ENCODE measurements around the gene KIAA0040. TPM values are rescaled to one million over a fixed set of nuclear protein-coding genes. Genes with fewer than 3 reads are reported as not detected.
A peak's percentile ranks its signal among the peaks of the same experiment; 100 is the strongest.

The KIAA0040 gene
- total RNA-seq, 1 experiment from 2014 or later: 5.0 TPM

DNA sequence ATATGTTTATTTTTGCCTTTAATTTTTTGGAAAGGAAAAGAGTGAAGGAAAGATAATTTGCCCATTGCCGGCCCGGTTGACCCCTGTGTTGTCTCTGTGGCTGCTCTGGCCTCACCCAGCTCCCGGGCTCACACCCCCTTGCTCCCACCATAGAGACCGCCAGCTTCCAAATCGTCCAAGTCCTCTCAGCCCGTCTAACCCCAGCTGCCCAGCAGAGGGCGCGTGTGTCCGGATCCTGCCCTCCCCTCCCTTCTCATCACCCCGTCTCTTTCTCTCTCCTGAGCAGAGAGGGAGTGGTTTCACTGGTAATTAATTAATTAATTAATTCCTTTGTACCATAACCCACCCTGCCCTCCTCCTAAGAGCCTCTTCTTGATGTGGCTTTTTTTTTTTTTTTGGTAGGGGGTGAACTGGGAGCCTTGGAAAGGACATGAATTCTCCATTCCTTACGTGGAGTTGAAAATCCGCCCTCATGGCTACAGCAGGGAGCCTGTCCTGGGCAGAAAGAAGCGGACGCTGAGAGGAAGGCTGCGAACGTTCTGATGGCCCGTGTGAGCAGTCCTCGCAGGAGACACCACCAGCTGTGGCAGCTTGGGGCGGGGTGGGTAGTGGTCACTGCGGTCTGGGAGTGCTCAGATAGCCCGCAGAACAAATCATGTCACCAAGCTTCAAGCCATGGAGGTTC lies 45.9 kb downstream of the KIAA0040 start:
- Mint-ChIP-seq H3K4me3 (peak overlapping the region in 1 of 2 experiments; percentile 48; a peak in 2 of 5 replicates), H3K9me3 (no peaks in the 10 kb centered on the region; a peak in 4 of 5 replicates), H3K36me3 (ENCODE audit: insufficient read depth in 1 of 3, low read depth in 3 of 3) (no peaks in the 10 kb centered on the region; a peak in 2 of 7 replicates), H3K27me3 (ENCODE audit: low read depth) (peaks cover 35% of the 10 kb centered on the region), H3K27ac (no peak overlapping the region), H3K4me1 (peaks cover 29 to 37% of the 10 kb centered on the region in 2 experiments)
- Histone ChIP-seq H3K56ac (ENCODE audit: insufficient read length, low read depth, low read length) (no peak overlapping the region), H3K18ac (ENCODE audit: insufficient read length, low read depth, low read length) (peak overlapping the region; percentile 50), H4K8ac (replicated peaks; ENCODE audit: insufficient read length, low read depth, low read length) (no peak overlapping the region), H2BK12ac (ENCODE audit: insufficient read length, low read depth, low read length) (no peak overlapping the region), H3K4ac (ENCODE audit: low read depth, low read length) (no peak overlapping the region), H3K9ac (ENCODE audit: extremely low read depth, insufficient read length, low read length) (no peak overlapping the region), H3K79me1 (ENCODE audit: insufficient read depth, low read depth, low read length, poor library complexity, severe bottlenecking) (no peaks in the 10 kb centered on the region), H2BK120ac (ENCODE audit: low read depth, low read length, poor library complexity, severe bottlenecking) (no peak overlapping the region), H2BK15ac (ENCODE audit: low read depth, low read length) (no peak overlapping the region), H3K27ac (ENCODE audit: insufficient read length, low read depth, low read length) (no peak overlapping the region), H3T11ph (ENCODE audit: low read length) (no peak overlapping the region), H3K4me1 (ENCODE audit: insufficient read depth, low read length) (no peaks in the 10 kb centered on the region), H3K9me3 (ENCODE audit: control insufficient read depth, low read depth, low read length) (no peaks in the 10 kb centered on the region), H3K14ac (ENCODE audit: insufficient read depth, low read length) (no peak overlapping the region), H4K91ac (ENCODE audit: insufficient read length, low read depth, low read length) (no peak overlapping the region), H3K23ac (ENCODE audit: insufficient read length, low read depth, low read length) (no peak overlapping the region), H3K27me3 (ENCODE audit: insufficient read depth, low read length) (no peaks in the 10 kb centered on the region; the same call in 1 of the 2 replicates), H2AFZ (ENCODE audit: low read length) (peak overlapping the region; percentile 42), H3K79me2 (ENCODE audit: insufficient read depth, low read length) (no peaks in the 10 kb centered on the region), H2BK5ac (ENCODE audit: insufficient read length, low read length) (no peak overlapping the region), H3K4me2 (ENCODE audit: insufficient read depth, insufficient read length, low read length) (no peak overlapping the region), H4K5ac (ENCODE audit: insufficient read length, low read depth, low read length) (no peak overlapping the region), H3K23me2 (ENCODE audit: insufficient read length, low read depth, low read length, poor library complexity, severe bottlenecking) (no peaks in the 10 kb centered on the region), H2BK20ac (ENCODE audit: low read depth, low read length, poor library complexity, severe bottlenecking) (no peak overlapping the region), H2AK5ac (ENCODE audit: insufficient read length, low read length) (no peak overlapping the region), H4K20me1 (ENCODE audit: control insufficient read depth, insufficient read depth, insufficient read length) (no peaks in the 10 kb centered on the region)
- WGBS (ENCODE audit: extremely low coverage, insufficient read length, low lambda C conversion rate): no CpG with 5 or more reads among the region's 21 CpGs
- peak; percentile 89 for DNase-seq
- TF ChIP-seq, protein P1, sequence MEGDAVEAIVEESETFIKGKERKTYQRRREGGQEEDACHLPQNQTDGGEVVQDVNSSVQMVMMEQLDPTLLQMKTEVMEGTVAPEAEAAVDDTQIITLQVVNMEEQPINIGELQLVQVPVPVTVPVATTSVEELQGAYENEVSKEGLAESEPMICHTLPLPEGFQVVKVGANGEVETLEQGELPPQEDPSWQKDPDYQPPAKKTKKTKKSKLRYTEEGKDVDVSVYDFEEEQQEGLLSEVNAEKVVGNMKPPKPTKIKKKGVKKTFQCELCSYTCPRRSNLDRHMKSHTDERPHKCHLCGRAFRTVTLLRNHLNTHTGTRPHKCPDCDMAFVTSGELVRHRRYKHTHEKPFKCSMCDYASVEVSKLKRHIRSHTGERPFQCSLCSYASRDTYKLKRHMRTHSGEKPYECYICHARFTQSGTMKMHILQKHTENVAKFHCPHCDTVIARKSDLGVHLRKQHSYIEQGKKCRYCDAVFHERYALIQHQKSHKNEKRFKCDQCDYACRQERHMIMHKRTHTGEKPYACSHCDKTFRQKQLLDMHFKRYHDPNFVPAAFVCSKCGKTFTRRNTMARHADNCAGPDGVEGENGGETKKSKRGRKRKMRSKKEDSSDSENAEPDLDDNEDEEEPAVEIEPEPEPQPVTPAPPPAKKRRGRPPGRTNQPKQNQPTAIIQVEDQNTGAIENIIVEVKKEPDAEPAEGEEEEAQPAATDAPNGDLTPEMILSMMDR (conservative IDR thresholded peaks at IDR 0.05): peak; percentile 90

Data from H9 (cell line).